Mesendoderm (in vitro differentiated cells): ENCODE data around the gene SLIT2.
A peak's percentile ranks its signal among the peaks of the same experiment; 100 is the strongest.

ENCODE experiments used
- DNase-seq: peaks from one replicate; pipeline ENCODE4 v3.0.0; 2013
- H2AK5ac ChIP-seq: 2 replicates; pipeline ENCODE4 v1.6.1; 2013; ENCODE audit warnings: low read length, inconsistent platforms
- H2BK120ac ChIP-seq: 2 replicates; pipeline ENCODE4 v1.6.1; 2013; ENCODE audit warnings: low read depth, mild to moderate bottlenecking, low read length, moderate library complexity, mixed read lengths
- H2BK15ac ChIP-seq: replicated peaks from 2 replicates; pipeline ENCODE4 v1.6.1; 2013; ENCODE audit warnings: low read depth, mild to moderate bottlenecking, moderate library complexity
- H2BK5ac ChIP-seq: 2 replicates; pipeline ENCODE4 v1.6.1; 2013; ENCODE audit warnings: low read length, inconsistent platforms
- H3K18ac ChIP-seq: 2 replicates; pipeline ENCODE4 v1.6.1; 2013; ENCODE audit warnings: mild to moderate bottlenecking, low read length, mixed read lengths
- H3K23ac ChIP-seq: one replicate; pipeline ENCODE4 v1.6.1; 2013; ENCODE audit warnings: low read length
- H3K27ac ChIP-seq: 2 replicates; pipeline ENCODE4 v1.5.1; 2013; ENCODE audit warnings: low read depth, mild to moderate bottlenecking, inconsistent platforms, low read length, moderate library complexity
- H3K27me3 ChIP-seq: 2 replicates; pipeline ENCODE4 v1.6.1; 2013; ENCODE audit warnings: low read length, control low read depth, mild to moderate bottlenecking, inconsistent platforms; ENCODE audit not compliant: insufficient read depth, poor library complexity
- H3K36me3 ChIP-seq: 2 replicates; pipeline ENCODE4 v1.6.1; 2013; ENCODE audit warnings: low read length, inconsistent platforms; ENCODE audit not compliant: control insufficient read depth, insufficient read depth
- H3K4ac ChIP-seq: one replicate; pipeline ENCODE4 v1.6.1; 2013; ENCODE audit warnings: low read depth, mild to moderate bottlenecking, low read length, moderate library complexity
- H3K4me1 ChIP-seq: 2 replicates; pipeline ENCODE4 v1.6.1; 2013; ENCODE audit warnings: low read depth, low read length, inconsistent platforms; ENCODE audit not compliant: control insufficient read depth
- H3K4me2 ChIP-seq: 2 replicates; pipeline ENCODE4 v1.6.1; 2013; ENCODE audit warnings: low read length
- H3K4me3 ChIP-seq: 2 replicates; pipeline ENCODE4 v1.5.1; 2013; ENCODE audit warnings: mild to moderate bottlenecking, low read length
- H3K56ac ChIP-seq: one replicate; pipeline ENCODE4 v1.6.1; 2013; ENCODE audit warnings: low read length
- H3K79me1 ChIP-seq: 2 replicates; pipeline ENCODE4 v1.6.1; 2013; ENCODE audit warnings: low read length, inconsistent platforms
- H3K79me2 ChIP-seq: 2 replicates; pipeline ENCODE4 v1.6.1; 2013; ENCODE audit warnings: mild to moderate bottlenecking, low read length; ENCODE audit not compliant: control insufficient read depth, insufficient read depth
- H3K9ac ChIP-seq: 2 replicates; pipeline ENCODE4 v1.6.1; 2013; ENCODE audit warnings: low read length, inconsistent platforms
- H4K5ac ChIP-seq: one replicate; pipeline ENCODE4 v1.6.1; 2013; ENCODE audit warnings: low read length
- H4K8ac ChIP-seq: one replicate; pipeline ENCODE4 v1.6.1; 2013; ENCODE audit warnings: low read depth, mild to moderate bottlenecking, control low read depth, low read length, moderate library complexity
- WGBS: extraction: QIAGEN DNeasy Blood & Tissue Kit; methylation state at CpG from one replicate; pipeline ENCODE4 v1.1.7; 2013; ENCODE audit warnings: low lambda C conversion rate, missing lambda C conversion rate; ENCODE audit not compliant: insufficient coverage; ENCODE audit errors: extremely low coverage; 5-methylcytosine and 5-hydroxymethylcytosine counted together

Gene SLIT2

DNA sequence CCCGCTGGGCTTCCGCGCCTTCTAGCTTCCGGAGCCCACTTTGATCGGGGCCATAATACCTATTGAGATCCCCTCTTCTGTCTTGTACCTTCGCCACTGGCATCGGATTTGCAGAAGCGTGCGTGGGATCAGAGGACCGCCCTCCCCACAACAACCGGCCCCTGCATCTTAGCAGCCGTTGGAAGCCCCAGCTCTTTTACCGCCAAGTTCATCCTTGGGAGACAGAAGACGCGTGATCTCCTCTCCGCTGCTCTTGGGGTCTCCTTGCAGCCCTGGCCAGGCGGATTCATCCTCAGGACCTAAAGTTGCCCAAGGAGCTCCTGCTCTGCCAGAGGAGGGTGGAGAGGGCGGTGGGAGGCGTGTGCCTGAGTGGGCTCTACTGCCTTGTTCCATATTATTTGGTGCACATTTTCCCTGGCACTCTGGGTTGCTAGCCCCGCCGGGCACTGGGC lies 1.6 kb downstream of the SLIT2 start:
- Histone ChIP-seq H3K36me3 (no peaks in the 10 kb centered on the region), H3K56ac (peak overlapping the region; percentile 26), H3K4me3 (peak overlapping the region; percentile 53), H2BK15ac (no peak overlapping the region), H4K5ac (no peak overlapping the region), H2BK120ac (no peak overlapping the region), H3K18ac (no peak overlapping the region), H3K4ac (no peak overlapping the region), H3K79me1 (no peaks in the 10 kb centered on the region), H2AK5ac (no peak overlapping the region), H3K23ac (no peak overlapping the region), H3K4me1 (no peaks in the 10 kb centered on the region), H2BK5ac (no peak overlapping the region), H3K27ac (no peak overlapping the region), H3K79me2 (peaks cover 10% of the 10 kb centered on the region), H3K9ac (peak overlapping the region; percentile 69), H3K27me3 (peaks cover 4% of the 10 kb centered on the region), H4K8ac (no peak overlapping the region), H3K4me2 (peak overlapping the region; percentile 79)
- peak; percentile 14 for DNase-seq
- WGBS = no CpG with 5 or more reads among the region's 21 CpGs

GRCh38 chr4:20253735-20254409 lies 2.2 kb downstream of the SLIT2 start:
- Histone ChIP-seq H3K79me2 (peaks cover 10% of the 10 kb centered on the region), H2AK5ac (no peak overlapping the region), H3K4ac (no peak overlapping the region), H3K4me1 (no peaks in the 10 kb centered on the region), H3K9ac (peak overlapping the region; percentile 69), H2BK15ac (no peak overlapping the region), H3K4me3 (peak overlapping the region; percentile 53), H3K27me3 (peaks cover 4% of the 10 kb centered on the region), H3K23ac (no peak overlapping the region), H2BK5ac (no peak overlapping the region), H3K36me3 (no peaks in the 10 kb centered on the region), H4K8ac (no peak overlapping the region), H3K79me1 (no peaks in the 10 kb centered on the region), H3K4me2 (peak overlapping the region; percentile 79), H3K18ac (no peak overlapping the region), H3K56ac (peak overlapping the region; percentile 86), H4K5ac (no peak overlapping the region), H2BK120ac (no peak overlapping the region), H3K27ac (no peak overlapping the region)
- DNase-seq = peak; percentile 42
- WGBS = no CpG with 5 or more reads among the region's 43 CpGs

DNA sequence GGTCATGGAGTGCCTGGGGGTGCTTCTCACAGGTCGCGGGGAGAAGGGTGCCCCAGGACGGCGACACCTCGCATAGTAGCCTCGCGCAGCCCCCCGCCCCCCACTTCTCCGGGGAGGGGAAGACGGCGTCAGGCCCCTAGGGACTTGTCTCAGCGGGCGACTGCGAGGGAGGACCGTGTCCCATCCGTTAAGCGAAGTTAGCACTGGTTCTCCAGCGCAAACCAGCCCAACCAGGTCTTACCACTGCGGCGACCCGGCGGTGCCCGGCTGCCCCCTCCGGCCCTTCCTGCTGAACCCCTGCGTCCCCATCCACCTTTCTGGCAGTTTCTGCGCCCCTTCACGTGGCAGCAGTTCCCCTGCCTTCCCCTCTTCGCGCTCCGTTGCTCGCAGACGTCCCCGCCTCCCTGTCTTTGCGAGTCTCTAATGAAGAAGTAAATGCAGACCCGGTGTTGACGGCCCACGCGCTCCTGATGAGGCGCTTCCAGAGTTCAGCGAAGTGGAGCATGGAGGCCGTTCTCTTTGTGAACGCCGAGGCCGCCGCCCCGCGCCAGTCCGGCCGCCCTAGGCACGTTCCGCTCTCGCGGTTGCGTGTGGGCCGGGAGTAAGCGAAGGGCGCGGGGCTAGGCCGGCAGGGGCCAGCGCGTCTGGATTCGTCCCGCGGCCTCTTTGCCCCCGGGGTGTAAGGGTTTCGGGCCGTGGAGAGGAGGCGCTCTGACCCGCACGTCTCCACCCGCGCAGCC lies 3.0 kb downstream of the SLIT2 start:
- DNase-seq = peak; percentile 71
- no peak overlapping the region for H2BK15ac ChIP-seq
- no peak overlapping the region for H2AK5ac ChIP-seq
- no peak overlapping the region for H2BK5ac ChIP-seq
- peak overlapping the region; percentile 79 for H3K4me2 ChIP-seq
- H3K56ac ChIP-seq = peak overlapping the region; percentile 86
- H3K18ac ChIP-seq = no peak overlapping the region
- WGBS = no CpG with 5 or more reads among the region's 72 CpGs
- no peaks in the 10 kb centered on the region for H3K4me1 ChIP-seq
- no peak overlapping the region for H4K5ac ChIP-seq
- peaks cover 4% of the 10 kb centered on the region for H3K27me3 ChIP-seq
- H3K36me3 ChIP-seq = no peaks in the 10 kb centered on the region
- peak overlapping the region; percentile 98 for H3K23ac ChIP-seq
- H3K27ac ChIP-seq = no peak overlapping the region
- no peak overlapping the region for H2BK120ac ChIP-seq
- no peak overlapping the region for H4K8ac ChIP-seq
- H3K79me2 ChIP-seq = peaks cover 10% of the 10 kb centered on the region
- H3K9ac ChIP-seq = peak overlapping the region; percentile 69
- H3K4me3 ChIP-seq = peak overlapping the region; percentile 53
- no peaks in the 10 kb centered on the region for H3K79me1 ChIP-seq
- no peak overlapping the region for H3K4ac ChIP-seq

- Histone ChIP-seq H4K5ac (no peak overlapping the region), H3K23ac (no peak overlapping the region), H4K8ac (no peak overlapping the region), H2BK15ac (no peak overlapping the region), H2BK120ac (no peak overlapping the region), H3K9ac (peak overlapping the region; percentile 69), H3K18ac (no peak overlapping the region), H3K27ac (no peak overlapping the region), H3K79me2 (peaks cover 10% of the 10 kb centered on the region), H3K79me1 (no peaks in the 10 kb centered on the region), H3K56ac (peak overlapping the region; percentile 86), H2BK5ac (no peak overlapping the region), H3K4me1 (no peaks in the 10 kb centered on the region), H2AK5ac (no peak overlapping the region), H3K36me3 (no peaks in the 10 kb centered on the region), H3K27me3 (peaks cover 4% of the 10 kb centered on the region), H3K4ac (no peak overlapping the region), H3K4me3 (peak overlapping the region; percentile 53), H3K4me2 (peak overlapping the region; percentile 79)
- DNase-seq = no peak
- no CpG with 5 or more reads among the region's 8 CpGs for WGBS
These were observed 3.5 kb downstream of the SLIT2 start for GRCh38 chr4:20255251-20255586.

- peak; percentile 25 for DNase-seq
- H3K4me1 ChIP-seq = no peaks in the 10 kb centered on the region
- no peak overlapping the region for H2BK5ac ChIP-seq
- WGBS = no CpG with 5 or more reads among the region's 4 CpGs
- no peak overlapping the region for H3K27ac ChIP-seq
- no peak overlapping the region for H3K4me3 ChIP-seq
- no peaks in the 10 kb centered on the region for H3K79me1 ChIP-seq
- no peak overlapping the region for H2BK15ac ChIP-seq
- H3K36me3 ChIP-seq = no peaks in the 10 kb centered on the region
- H3K27me3 ChIP-seq = peaks cover 4% of the 10 kb centered on the region
- H2AK5ac ChIP-seq = no peak overlapping the region
- no peak overlapping the region for H3K56ac ChIP-seq
- peak overlapping the region; percentile 17 for H3K9ac ChIP-seq
- H2BK120ac ChIP-seq = no peak overlapping the region
- peaks cover 10% of the 10 kb centered on the region for H3K79me2 ChIP-seq
- H4K8ac ChIP-seq = no peak overlapping the region
- H3K4me2 ChIP-seq = peak overlapping the region; percentile 5
- no peak overlapping the region for H3K4ac ChIP-seq
- H4K5ac ChIP-seq = no peak overlapping the region
- H3K23ac ChIP-seq = no peak overlapping the region
- no peak overlapping the region for H3K18ac ChIP-seq
These were observed 4.1 kb downstream of the SLIT2 start for GRCh38 chr4:20255823-20256222.
